CD4-positive, alpha-beta T cell treated with Interferon alpha-2 for 1 hour (primary cell): Measurements from ENCODE around the gene SLC38A11.
"Not testable (repeated sequence)": the region's sequence is repeated elsewhere in the genome, so short reads cannot be mapped to it uniquely, and the experiment has no call there.

Experiments used
- DNase-seq, 2 donors: peaks; one replicate each; pipeline ENCODE4 v3.0.0-alpha.2; 2020 to 2022

The SLC38A11 gene

GRCh38 chr2:164875334-164876205, 79.8 kb downstream of the SLC38A11 start:
- DNase-seq = no peak

GRCh38 chr2:164873210-164873908, 82.0 kb downstream of the SLC38A11 start:
- no peak for DNase-seq

DNA sequence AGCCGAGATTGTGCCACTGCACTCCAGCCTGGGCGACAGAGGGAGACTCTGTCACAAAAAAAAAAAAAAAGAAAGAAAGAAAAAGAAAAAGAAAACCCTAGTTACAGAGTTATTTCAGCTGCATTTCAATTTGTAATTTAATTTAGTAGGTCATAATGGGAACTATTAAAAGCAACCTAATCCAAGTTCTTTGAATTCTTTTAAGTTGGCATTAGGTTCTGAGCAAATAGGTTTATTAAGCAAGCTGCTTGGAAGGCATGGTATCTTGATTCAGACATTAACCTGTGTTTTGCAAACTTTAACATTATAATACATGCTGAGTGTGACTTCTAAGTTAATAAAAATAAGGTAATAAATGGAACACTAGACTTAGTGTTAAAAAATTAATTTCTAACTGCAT, 83.9 kb downstream of the SLC38A11 start:
- no peak for DNase-seq

- no peak for DNase-seq
Observed at GRCh38 chr2:164869420-164869772, 85.9 kb downstream of the SLC38A11 start.

- no peak for DNase-seq
Observed at GRCh38 chr2:164868563-164869419, 86.5 kb downstream of the SLC38A11 start.

DNA sequence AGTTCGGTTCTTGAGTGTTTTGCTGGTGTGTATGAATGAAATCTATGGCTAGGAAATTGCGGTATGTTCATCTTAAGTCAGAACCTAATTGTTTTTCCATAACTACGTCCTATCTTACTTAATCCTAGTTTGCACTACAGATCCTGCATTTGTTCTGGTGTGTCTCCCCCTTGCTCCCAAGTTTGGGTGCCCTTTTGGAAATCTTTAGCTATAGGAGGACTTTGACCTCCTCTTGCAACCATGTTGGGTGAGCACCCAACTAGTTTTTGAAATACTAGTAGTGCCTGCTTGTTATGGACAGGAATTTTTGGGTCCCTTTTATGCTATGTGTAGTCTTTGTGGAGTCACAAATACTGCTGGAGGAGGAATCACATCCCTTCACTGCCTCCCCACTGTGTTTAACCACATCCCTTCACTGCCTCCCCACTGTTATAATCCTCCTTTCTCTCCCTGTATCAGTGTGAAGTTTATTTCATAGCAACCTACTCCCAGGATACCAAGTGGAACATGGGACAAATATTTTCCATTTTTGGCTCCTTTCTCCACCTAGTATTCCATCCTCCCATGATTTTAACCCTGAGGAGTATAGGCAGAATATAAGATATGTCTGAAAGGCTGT, 87.4 kb downstream of the SLC38A11 start:
- DNase-seq = no peak

- peak in 1 of 2 donors; percentile 7 for DNase-seq
Observed at GRCh38 chr2:164866381-164866780, 88.9 kb downstream of the SLC38A11 start.

DNA sequence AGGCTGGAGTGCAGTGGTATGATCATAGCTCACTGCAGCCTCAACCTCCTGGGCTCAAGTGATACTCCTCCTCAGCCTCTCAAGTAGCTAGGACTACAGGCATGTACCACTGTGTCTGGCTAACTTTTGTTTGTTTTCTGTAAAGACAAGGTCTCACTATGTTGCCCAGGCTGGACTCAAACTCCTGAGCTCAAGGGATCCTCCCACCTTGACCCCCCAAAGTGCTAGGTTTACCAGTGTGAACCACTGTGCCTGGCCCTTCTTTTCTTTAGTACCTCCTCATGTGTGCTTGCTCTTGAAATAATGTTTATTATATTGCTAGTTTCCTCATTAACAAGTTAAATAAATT, 94.7 kb downstream of the SLC38A11 start:
- DNase-seq = no peak

DNA sequence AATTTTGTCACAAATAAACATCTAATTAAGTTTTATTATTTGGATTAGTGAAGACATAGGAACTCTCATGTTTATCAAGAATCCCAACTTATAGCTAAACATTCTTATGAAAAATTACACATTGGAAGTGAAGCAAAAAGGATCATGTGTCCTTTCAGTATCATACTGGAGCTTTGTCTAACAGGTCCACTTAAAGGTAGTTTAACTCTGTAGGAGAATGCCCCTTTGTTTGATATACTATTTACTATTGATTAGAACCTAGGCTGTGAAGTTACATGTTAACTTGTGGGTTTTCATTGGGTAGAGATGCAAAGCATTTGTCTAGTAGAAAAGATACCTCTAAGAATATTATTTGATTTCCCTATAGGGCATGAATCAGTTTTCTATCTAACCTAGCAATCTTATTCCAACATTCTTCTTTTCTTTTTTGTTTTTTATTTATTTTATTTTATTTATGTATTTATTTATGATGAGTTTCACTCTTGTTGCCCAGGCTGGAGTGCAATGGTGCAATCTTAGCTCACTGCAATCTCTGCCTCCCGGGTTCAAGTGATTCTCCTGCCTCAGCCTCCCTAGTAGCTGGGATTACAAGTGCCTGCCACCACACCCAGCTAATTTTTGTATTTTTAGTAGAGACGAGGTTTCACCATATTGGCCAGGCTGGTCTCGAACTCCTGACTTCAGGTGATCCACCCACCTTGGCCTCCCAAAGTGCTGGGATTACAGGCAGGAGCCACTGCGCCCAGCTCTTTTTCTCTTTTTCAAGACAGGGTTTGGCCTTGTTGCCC, 95.2 kb downstream of the SLC38A11 start:
- not testable (repeated sequence) for DNase-seq

DNA sequence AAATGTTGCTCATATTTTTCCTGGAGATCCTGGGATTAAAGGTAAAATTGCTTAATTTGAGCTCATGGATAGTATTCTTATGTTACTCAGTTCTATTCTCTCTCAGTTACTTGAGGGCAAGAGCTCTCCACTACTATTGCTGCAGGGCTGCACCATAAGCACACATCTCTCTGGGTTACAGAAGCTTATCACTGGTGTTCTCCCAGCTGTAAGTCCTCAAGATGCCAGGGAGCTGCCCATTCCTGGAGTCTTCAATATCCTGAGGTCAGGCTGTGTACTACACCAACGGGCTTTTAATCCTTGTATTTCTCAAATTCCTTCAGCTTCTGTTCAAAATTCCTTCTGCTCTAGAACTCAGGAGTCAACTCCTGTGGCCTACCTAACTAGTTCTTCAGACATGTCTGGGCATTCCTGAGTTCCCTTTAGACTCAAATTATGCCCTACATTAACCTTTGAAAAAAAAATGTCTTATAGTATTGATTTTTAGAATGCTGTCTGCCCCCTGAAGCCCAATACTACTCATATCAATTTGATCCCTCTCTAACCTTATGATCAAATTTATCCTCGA, 96.0 kb downstream of the SLC38A11 start:
- DNase-seq = no peak

DNA sequence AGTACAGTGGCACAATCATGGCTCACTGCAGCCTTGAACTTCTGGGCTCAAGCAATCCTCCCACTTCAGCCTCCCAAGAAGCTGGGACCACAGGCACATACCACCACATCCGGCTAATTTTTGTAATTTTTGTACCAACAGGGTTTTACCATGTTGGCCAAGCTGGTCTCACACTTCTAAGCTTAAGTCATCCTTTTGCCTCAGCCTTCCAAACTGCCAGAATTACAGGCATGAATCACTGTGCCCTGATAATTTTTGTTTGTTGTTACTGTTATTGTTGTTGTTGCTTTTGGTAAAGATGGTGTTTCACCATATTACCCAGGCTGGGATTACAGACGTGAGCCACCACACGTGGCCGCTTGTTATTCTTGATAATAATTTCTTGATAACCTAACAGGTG, 103.2 kb downstream of the SLC38A11 start:
- DNase-seq = no peak

DNA sequence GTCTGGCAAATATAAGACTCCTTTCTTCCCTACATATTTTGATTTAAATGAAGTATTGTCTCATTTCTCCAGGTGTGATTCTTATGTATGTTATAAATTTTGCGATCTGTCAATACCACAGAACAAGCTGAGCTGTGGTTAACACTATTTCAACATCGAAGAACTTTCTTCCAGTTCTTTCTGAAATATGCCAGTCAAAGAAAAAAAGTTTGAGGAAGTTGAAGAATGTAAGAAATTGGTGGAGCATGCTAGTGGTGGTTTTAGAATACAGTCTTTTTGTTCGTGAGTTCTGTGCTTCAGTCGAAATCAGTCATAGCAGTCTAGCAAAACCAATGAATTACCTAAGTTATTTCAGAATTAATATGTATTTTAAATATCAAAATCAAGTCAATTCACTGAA, 105.1 kb downstream of the SLC38A11 start:
- no peak for DNase-seq

- DNase-seq = no peak
Observed at GRCh38 chr2:164849506-164849905, 105.8 kb downstream of the SLC38A11 start.

DNA sequence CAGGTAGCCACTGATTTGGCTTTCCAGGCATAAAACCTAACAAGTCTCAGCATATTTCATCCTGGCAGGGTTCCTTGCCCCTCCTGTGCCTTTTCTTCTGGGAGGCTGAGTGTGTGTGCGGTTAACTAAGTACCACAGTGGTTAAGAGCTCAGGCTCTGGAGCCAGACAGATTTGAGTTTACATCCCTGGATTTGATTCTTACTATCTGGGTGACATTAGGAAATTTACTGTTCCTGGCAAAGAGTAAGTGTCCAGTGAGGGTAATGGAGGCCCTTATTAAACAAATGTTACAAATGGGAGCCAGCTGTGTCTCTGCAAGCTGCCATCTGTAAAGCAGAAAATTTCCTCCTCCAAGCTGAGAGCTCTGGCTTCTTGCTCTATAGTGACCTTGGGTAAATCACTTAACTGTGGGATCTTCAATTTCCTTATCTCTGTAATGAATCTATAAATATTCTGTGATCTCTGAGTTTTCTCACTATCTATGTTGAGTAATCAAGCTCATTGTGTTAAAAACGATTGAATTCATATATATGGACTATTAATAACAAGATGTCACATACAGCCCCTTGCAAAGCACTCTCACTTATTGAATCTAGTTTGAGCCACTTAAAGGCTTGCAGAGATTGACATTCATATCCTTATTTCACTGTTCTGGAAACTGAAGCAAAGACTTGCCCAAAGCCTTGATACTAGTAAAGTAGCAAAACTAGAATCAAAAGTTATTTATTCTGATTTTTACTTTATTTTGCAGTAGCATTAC, 107.2 kb downstream of the SLC38A11 start:
- DNase-seq = no peak

DNA sequence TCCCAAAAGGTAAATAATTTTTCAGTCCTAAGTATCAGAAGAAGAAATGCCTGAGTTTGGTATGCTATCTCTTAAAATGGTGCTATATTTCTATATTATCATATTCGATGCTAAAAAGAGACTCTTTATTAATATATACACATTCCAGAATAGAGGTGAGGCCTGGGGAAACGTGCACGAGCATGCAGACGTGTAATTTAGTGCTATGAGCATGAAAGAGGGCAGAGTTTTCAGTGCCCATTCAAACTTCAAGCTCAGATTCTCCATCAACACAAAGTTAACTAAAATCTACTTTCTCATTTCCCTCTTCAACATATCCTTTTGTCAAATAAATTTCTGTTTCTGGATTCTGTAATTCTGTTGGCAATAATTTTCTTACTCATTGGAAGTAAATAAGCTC, 108.0 kb downstream of the SLC38A11 start:
- no peak for DNase-seq

- DNase-seq = no peak
Observed at GRCh38 chr2:164846276-164846675, 109.0 kb downstream of the SLC38A11 start.
